RWPE1 (cell line): Measurements from ENCODE around the gene ULK4.

Experiments used
- CTCF ChIA-PET: fragments of 350-600 bp; sonication (Branson Sonifier 250); formaldehyde crosslinking; extraction: SDS; loops from one replicate; lab custom pipeline; 2021; lab: Yijun Ruan, JAX
- POLR2A ChIA-PET: fragments of 400-600 bp; formaldehyde crosslinking; extraction: SDS; loops from one replicate; lab custom pipeline; 2020; ENCODE audit warnings: antibody characterized with exemption; ENCODE audit not compliant: low non-redundant PET; lab: Yijun Ruan, JAX
- DNase-seq: peaks from one replicate; pipeline ENCODE4 v3.0.0; 2012; ENCODE audit warnings: low spot score
- H3K27ac ChIP-seq: fragments of 450-650 bp; 2 replicates; pipeline ENCODE4 v1.5.1; 2017
- CTCF ChIP-seq: fragments of 450-650 bp; conservative IDR thresholded peaks from 2 replicates; pipeline ENCODE4 v1.5.1; 2017; ENCODE audit warnings: low read depth, mild to moderate bottlenecking

ULK4 gene

GRCh38 chr3:41477399-41478014, 484.4 kb downstream of the ULK4 start:
- no peak overlapping the region for H3K27ac ChIP-seq
- ChIA-PET CTCF (interaction anchor here (0.5 to 0.6 kb wide), 2 partner anchors 262 to 615 kb away, joined by 3 read pairs; no protein-coding TSS in a partner anchor), POLR2A (no interaction called here)
- TF ChIP-seq CTCF: no peak
- DNase-seq: no peak

- no peak for TF ChIP-seq CTCF
- no peak for DNase-seq
- ChIA-PET CTCF (no interaction called here), POLR2A (no interaction called here)
- no peak overlapping the region for H3K27ac ChIP-seq
These were observed 492.8 kb downstream of the ULK4 start for GRCh38 chr3:41469083-41469482.

- no peak for DNase-seq
- TF ChIP-seq CTCF: no peak
- ChIA-PET POLR2A (no interaction called here), CTCF (no interaction called here)
- H3K27ac ChIP-seq: no peak overlapping the region
These were observed 494.4 kb downstream of the ULK4 start for GRCh38 chr3:41467481-41467880.

- ChIA-PET CTCF (no interaction called here), POLR2A (no interaction called here)
- H3K27ac ChIP-seq: no peak overlapping the region
- DNase-seq: no peak
- no peak for TF ChIP-seq CTCF
These were observed 497.0 kb downstream of the ULK4 start for GRCh38 chr3:41464858-41465257.

GRCh38 chr3:41464401-41464800, 497.5 kb downstream of the ULK4 start:
- ChIA-PET CTCF (no interaction called here), POLR2A (no interaction called here)
- DNase-seq: no peak
- no peak overlapping the region for H3K27ac ChIP-seq
- TF ChIP-seq CTCF: no peak

- POLR2A ChIA-PET: no interaction called here
- DNase-seq: no peak
- CTCF ChIA-PET: no interaction called here
These were observed 499.7 kb downstream of the ULK4 start for GRCh38 chr3:41462103-41462691.

More at GRCh38 chr3:41462103-41462691, 499.7 kb downstream of the ULK4 start:
- TF ChIP-seq CTCF: no peak
- no peak overlapping the region for H3K27ac ChIP-seq
